ENCODE measurements around the gene AARS1.
A peak's percentile ranks its signal among the peaks of the same experiment; 100 is the strongest.
"Not testable (repeated sequence)": the region's sequence is repeated elsewhere in the genome, so short reads cannot be mapped to it uniquely, and the experiment has no call there.

AARS1 gene

DNA sequence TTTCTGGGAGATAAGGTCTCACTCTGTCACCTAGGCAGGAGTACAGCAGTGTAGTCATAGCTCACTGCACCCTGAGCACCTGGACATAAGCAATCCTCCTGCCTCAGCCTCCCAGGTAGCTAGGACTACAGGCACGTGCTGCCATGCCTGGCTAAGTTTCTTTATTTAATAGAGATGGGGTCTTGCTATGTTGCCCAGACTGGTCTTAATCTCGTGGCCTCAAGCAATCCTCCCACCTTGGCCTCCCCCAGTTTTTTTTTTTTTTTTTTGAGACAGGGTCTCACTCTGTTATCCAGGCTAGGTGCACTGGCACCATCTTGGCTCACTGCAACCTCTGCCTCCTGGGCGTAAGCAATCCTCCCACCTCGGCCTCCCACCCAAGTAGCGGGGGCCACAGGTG, 30.8 kb upstream of the AARS1 start:
- H3K27me3 ChIP-seq (ENCODE audit: low read length) = no peaks in the 10 kb centered on the region
- no peak overlapping the region for H3K9ac ChIP-seq (ENCODE audit: low read length)
- peaks cover 10% of the 10 kb centered on the region for H3K36me3 ChIP-seq (ENCODE audit: low read length)
- H3K9me3 ChIP-seq (ENCODE audit: insufficient read depth, low read length) = no peaks in the 10 kb centered on the region
- no peaks in the 10 kb centered on the region for H3K79me2 ChIP-seq (ENCODE audit: insufficient read depth, low read length)
- peaks cover 3% of the 10 kb centered on the region; the same call in 1 of the 2 replicates for H4K20me1 ChIP-seq (ENCODE audit: low read depth, low read length)
- no peak overlapping the region for H3K4me3 ChIP-seq (ENCODE audit: insufficient read depth, low read length, poor library complexity, severe bottlenecking)
- H3F3A ChIP-seq (ENCODE audit: insufficient read depth) = no peaks in the 10 kb centered on the region
- H3K9me2 ChIP-seq (replicated peaks; ENCODE audit: insufficient read depth, low read length) = no peaks in the 10 kb centered on the region
- no peak overlapping the region for H3K27ac ChIP-seq (ENCODE audit: low read depth, low read length)
- no peak overlapping the region for H3K4me2 ChIP-seq (ENCODE audit: low read depth, low read length, poor library complexity, severe bottlenecking)
- H2AFZ ChIP-seq (ENCODE audit: low read depth, low read length, severe bottlenecking) = no peak overlapping the region
- TF ChIP-seq CTCF (IDR thresholded peaks at IDR 0.05; ENCODE audit: insufficient read depth, low read length, poor library complexity, severe bottlenecking) = no peak
- no peak for TF ChIP-seq EZH2phosphoT487 (conservative IDR thresholded peaks at IDR 0.05; ENCODE audit: low read length)

- not testable (repeated sequence) for H3F3A ChIP-seq (ENCODE audit: insufficient read depth); H3K9ac ChIP-seq (ENCODE audit: low read length); H3K9me2 ChIP-seq (replicated peaks; ENCODE audit: insufficient read depth, low read length); H2AFZ ChIP-seq (ENCODE audit: low read depth, low read length, severe bottlenecking); H3K4me3 ChIP-seq (ENCODE audit: insufficient read depth, low read length, poor library complexity, severe bottlenecking); H3K27me3 ChIP-seq (ENCODE audit: low read length); H4K20me1 ChIP-seq (ENCODE audit: low read depth, low read length); H3K27ac ChIP-seq (ENCODE audit: low read depth, low read length); H3K9me3 ChIP-seq (ENCODE audit: insufficient read depth, low read length); H3K36me3 ChIP-seq (ENCODE audit: low read length); H3K4me2 ChIP-seq (ENCODE audit: low read depth, low read length, poor library complexity, severe bottlenecking)
- H3K79me2 ChIP-seq (ENCODE audit: insufficient read depth, low read length) = peaks cover 65% of the 10 kb centered on the region
Measured at GRCh38 chr16:70307726-70308125, 18.4 kb upstream of the AARS1 start.

DNA sequence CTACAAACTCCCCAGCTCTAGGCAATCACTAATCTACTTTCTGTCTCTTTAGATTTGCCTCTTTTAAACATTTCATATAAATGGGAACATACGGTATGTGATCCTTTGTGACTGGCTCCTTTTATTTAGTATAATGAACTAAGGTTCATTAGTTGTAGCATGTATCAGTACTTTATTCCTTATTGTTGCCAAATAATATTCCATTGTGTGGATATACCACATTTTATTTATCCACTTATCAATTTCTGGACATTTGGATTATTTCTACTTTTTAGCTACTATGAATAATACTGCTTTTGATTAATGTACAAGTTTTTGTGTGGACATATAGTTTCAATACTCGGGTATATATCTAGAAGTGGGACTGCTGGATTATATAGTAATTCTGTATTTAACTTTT, 17.6 kb upstream of the AARS1 start:
- H3F3A ChIP-seq (ENCODE audit: insufficient read depth) = 0 out of 2 replicates have a peak, but pooled peaks cover 4% of the 10 kb centered on the region
- H3K4me2 ChIP-seq (ENCODE audit: low read depth, low read length, poor library complexity, severe bottlenecking) = no peak overlapping the region
- H3K79me2 ChIP-seq (ENCODE audit: insufficient read depth, low read length) = peaks cover 66% of the 10 kb centered on the region
- H4K20me1 ChIP-seq (ENCODE audit: low read depth, low read length) = no peaks in the 10 kb centered on the region
- H3K9me2 ChIP-seq (replicated peaks; ENCODE audit: insufficient read depth, low read length) = no peaks in the 10 kb centered on the region
- no peak overlapping the region for H2AFZ ChIP-seq (ENCODE audit: low read depth, low read length, severe bottlenecking)
- H3K9me3 ChIP-seq (ENCODE audit: insufficient read depth, low read length) = no peaks in the 10 kb centered on the region
- H3K27ac ChIP-seq (ENCODE audit: low read depth, low read length) = no peak overlapping the region
- no peaks in the 10 kb centered on the region for H3K27me3 ChIP-seq (ENCODE audit: low read length)
- H3K9ac ChIP-seq (ENCODE audit: low read length) = no peak overlapping the region
- no peaks in the 10 kb centered on the region for H3K36me3 ChIP-seq (ENCODE audit: low read length)
- TF ChIP-seq CTCF (IDR thresholded peaks at IDR 0.05; ENCODE audit: insufficient read depth, low read length, poor library complexity, severe bottlenecking) (no peak), EZH2phosphoT487 (conservative IDR thresholded peaks at IDR 0.05; ENCODE audit: low read length) (no peak)
- H3K4me3 ChIP-seq (ENCODE audit: insufficient read depth, low read length, poor library complexity, severe bottlenecking) = no peak overlapping the region

- H3K9me2 ChIP-seq (replicated peaks; ENCODE audit: insufficient read depth, low read length) = no peaks in the 10 kb centered on the region
- H3K27ac ChIP-seq (ENCODE audit: low read depth, low read length) = no peak overlapping the region
- H3K79me2 ChIP-seq (ENCODE audit: insufficient read depth, low read length) = peaks cover 80% of the 10 kb centered on the region
- H3K4me3 ChIP-seq (ENCODE audit: insufficient read depth, low read length, poor library complexity, severe bottlenecking) = no peak overlapping the region
- H3K9ac ChIP-seq (ENCODE audit: low read length) = no peak overlapping the region
- H3K9me3 ChIP-seq (ENCODE audit: insufficient read depth, low read length) = peaks cover 11% of the 10 kb centered on the region; the same call in 1 of the 2 replicates
- 0 out of 2 replicates have a peak, but pooled peaks cover 4% of the 10 kb centered on the region for H3F3A ChIP-seq (ENCODE audit: insufficient read depth)
- H3K36me3 ChIP-seq (ENCODE audit: low read length) = peaks cover 13% of the 10 kb centered on the region
- TF ChIP-seq EZH2phosphoT487 (conservative IDR thresholded peaks at IDR 0.05; ENCODE audit: low read length) (no peak), CTCF (IDR thresholded peaks at IDR 0.05; ENCODE audit: insufficient read depth, low read length, poor library complexity, severe bottlenecking) (no peak)
- H4K20me1 ChIP-seq (ENCODE audit: low read depth, low read length) = no peaks in the 10 kb centered on the region
- H3K27me3 ChIP-seq (ENCODE audit: low read length) = no peaks in the 10 kb centered on the region
- H3K4me2 ChIP-seq (ENCODE audit: low read depth, low read length, poor library complexity, severe bottlenecking) = peak overlapping the region; percentile 12
- H2AFZ ChIP-seq (ENCODE audit: low read depth, low read length, severe bottlenecking) = no peak overlapping the region
Measured at GRCh38 chr16:70304892-70305448, 15.7 kb upstream of the AARS1 start.
